HepG2 (cell line): ENCODE measurements around the gene MAP3K9. TPM values are rescaled to one million over a fixed set of nuclear protein-coding genes. Genes with fewer than 3 reads are reported as not detected.
A peak's percentile ranks its signal among the peaks of the same experiment; 100 is the strongest.

Source experiments
- ARID4A ChIP-seq: sonication (generic); formaldehyde crosslinking; IDR thresholded peaks from 2 replicates; pipeline ENCODE4 v1.5.0; 2020; ENCODE audit warnings: mild to moderate bottlenecking, missing genetic modification reagents, borderline replicate concordance
- ELF4 ChIP-seq: sonication (generic); formaldehyde crosslinking; IDR thresholded peaks from 2 replicates; pipeline ENCODE4 v1.5.0; 2020; ENCODE audit warnings: missing genetic modification reagents, mild to moderate bottlenecking, moderate library complexity, borderline replicate concordance
- FOXP4 ChIP-seq: sonication (generic); formaldehyde crosslinking; IDR thresholded peaks from 2 replicates; pipeline ENCODE4 v1.4.0; 2020; ENCODE audit warnings: missing genetic modification reagents
- HOMEZ ChIP-seq: IDR thresholded peaks from 2 replicates; pipeline ENCODE4 v1.6.1; 2016; ENCODE audit warnings: low read depth
- MNT ChIP-seq: fragments of 450-650 bp; IDR thresholded peaks from 2 replicates; pipeline ENCODE4 v1.6.1; 2016
- NCOR1 ChIP-seq: fragments of 200-600 bp; sonication (generic); IDR thresholded peaks from 2 replicates; pipeline ENCODE4 v1.7.0; 2017; ENCODE audit warnings: antibody characterized with exemption, low read length, borderline replicate concordance
- NR1H2 ChIP-seq: sonication (generic); formaldehyde crosslinking; IDR thresholded peaks from 2 replicates; pipeline ENCODE4 v1.8.1; 2022; ENCODE audit warnings: low read depth, missing genetic modification reagents, borderline replicate concordance
- REXO4 ChIP-seq: sonication (generic); formaldehyde crosslinking; IDR thresholded peaks from 2 replicates; pipeline ENCODE4 v1.8.0; 2022; ENCODE audit warnings: missing genetic modification reagents, mild to moderate bottlenecking, borderline replicate concordance
- RNF219 ChIP-seq: sonication (generic); formaldehyde crosslinking; IDR thresholded peaks from 2 replicates; pipeline ENCODE4 v1.5.0; 2020; ENCODE audit warnings: mild to moderate bottlenecking, missing genetic modification reagents
- SIN3B ChIP-seq: fragments of 150-350 bp; IDR thresholded peaks from 2 replicates; pipeline ENCODE4 v1.6.1; 2014; ENCODE audit warnings: low read length
- ZNF333 ChIP-seq: sonication (generic); formaldehyde crosslinking; IDR thresholded peaks from 2 replicates; pipeline ENCODE4 v1.4.0; 2020; ENCODE audit warnings: mild to moderate bottlenecking, missing genetic modification reagents, borderline replicate concordance
- ZNF616 ChIP-seq: sonication (generic); formaldehyde crosslinking; IDR thresholded peaks from 2 replicates; pipeline ENCODE4 v1.5.0; 2020; ENCODE audit warnings: low read depth, mild to moderate bottlenecking, missing genetic modification reagents
- ZNF772 ChIP-seq: sonication (generic); formaldehyde crosslinking; IDR thresholded peaks from 2 replicates; pipeline ENCODE4 v1.5.0; 2020; ENCODE audit warnings: mild to moderate bottlenecking, missing genetic modification reagents
- ZZZ3 ChIP-seq: sonication (generic); formaldehyde crosslinking; IDR thresholded peaks from 2 replicates; pipeline ENCODE4 v1.4.0; 2020; ENCODE audit warnings: missing genetic modification reagents, mild to moderate bottlenecking, borderline replicate concordance
- polyA plus RNA-seq, 8 experiments: library from polyadenylated mRNA; depleted of rRNA in 3 of 8; stranded (reverse) in 7 of 8; unstranded in 1 of 8; fragments of >200 nt; fragmentation: Illumina TruSeq in 4 of 8; extraction: Trizol in 4 of 8; gene quantifications; 2 replicates each; pipeline versions ENCODE4 v1.2.1 to v1.2.3, GENCODE V29; 2011 to 2016; ENCODE audit warnings: low read depth in 4 of 8, missing spikeins in 1 of 8, mixed read lengths in 1 of 8; ENCODE audit not compliant: insufficient read depth in 1 of 8
- total RNA-seq, 5 experiments: library from RNA; depleted of rRNA; stranded (reverse); fragments of >200 nt; fragmentation: Illumina TruSeq; extraction: Trizol; gene quantifications; 2 replicates each; pipeline ENCODE4 v1.2.3, GENCODE V29; 2016; ENCODE audit warnings: low read depth in 1 of 5

MAP3K9 gene
- total and polyA plus RNA-seq, 2 of the 13 experiments (the other 11 are each of a cell fraction or from before 2014, with no cell fraction given): 4.3 to 4.5 TPM

GRCh38 chr14:70809225-70810219 lies at the start of gene MAP3K9 (continued):
- no peak for TF ChIP-seq ZNF333 (CRISPR knock-in tag)
- no peak for TF ChIP-seq FOXP4
- peak; percentile 0; the same call in 1 of the 2 replicates for TF ChIP-seq ARID4A (CRISPR knock-in tag)
- no peak for TF ChIP-seq ELF4
- no peak for TF ChIP-seq REXO4
- TF ChIP-seq ZZZ3: no peak
- no peak for TF ChIP-seq ZNF616 (CRISPR knock-in tag)
- no peak for TF ChIP-seq NR1H2 (CRISPR knock-in tag)
- TF ChIP-seq HOMEZ (CRISPR knock-in tag): no peak
- no peak for TF ChIP-seq SIN3B
- 0 out of 2 replicates have a peak, but pooled peaks have one; percentile 23 for TF ChIP-seq MNT
- no peak for TF ChIP-seq RNF219 (CRISPR knock-in tag)
- no peak; the same call in 1 of the 2 replicates for TF ChIP-seq NCOR1
- TF ChIP-seq ZNF772: no peak
